Activated CD4-positive, alpha-beta T cell treated with anti-CD3 and anti-CD28 coated beads, Interleukin-2, amount 10 ng/mL, durations not matched to agents 7 days and 5 days (primary cell): ENCODE results near the gene HMHB1. TPM values are rescaled to one million over a fixed set of nuclear protein-coding genes. Genes with fewer than 3 reads are reported as not detected.
A peak's percentile ranks its signal among the peaks of the same experiment; 100 is the strongest.

ENCODE experiments used
- CTCF ChIA-PET: fragments of 350-600 bp; sonication (Branson Sonifier 250); formaldehyde crosslinking; loops from one replicate; lab custom pipeline; 2021; ENCODE audit warnings: antibody characterized with exemption; lab: Charles Lee
- POLR2A ChIA-PET: fragments of 350-600 bp; sonication (Branson Sonifier 250); formaldehyde crosslinking; loops from one replicate; lab custom pipeline; 2021; ENCODE audit warnings: antibody characterized with exemption; lab: Charles Lee
- DNase-seq: peaks from one replicate; pipeline ENCODE4 v3.0.0-alpha.2; 2020
- H3K27ac Mint-ChIP-seq: one replicate; pipeline ENCODE4 v1.8.0; 2021; ENCODE audit warnings: mild to moderate bottlenecking, moderate library complexity, mixed read lengths
- H3K27me3 Mint-ChIP-seq: one replicate; pipeline ENCODE4 v1.8.0; 2021; ENCODE audit warnings: mixed read lengths
- H3K36me3 Mint-ChIP-seq: one replicate; pipeline ENCODE4 v1.8.0; 2021; ENCODE audit warnings: low read depth, mixed read lengths
- H3K4me1 Mint-ChIP-seq: one replicate; pipeline ENCODE4 v1.8.0; 2021; ENCODE audit warnings: mixed read lengths
- H3K4me3 Mint-ChIP-seq: one replicate; pipeline ENCODE4 v1.8.0; 2021; ENCODE audit warnings: mild to moderate bottlenecking, moderate library complexity, mixed read lengths
- H3K9me3 Mint-ChIP-seq: one replicate; pipeline ENCODE4 v1.8.0; 2021; ENCODE audit warnings: mixed read lengths
- total RNA-seq, 2 experiments: library from RNA; stranded (reverse); gene quantifications; one replicate each; pipeline ENCODE4 v1.2.3, GENCODE V29; 2021

HMHB1 gene
- not detected for total RNA-seq

DNA sequence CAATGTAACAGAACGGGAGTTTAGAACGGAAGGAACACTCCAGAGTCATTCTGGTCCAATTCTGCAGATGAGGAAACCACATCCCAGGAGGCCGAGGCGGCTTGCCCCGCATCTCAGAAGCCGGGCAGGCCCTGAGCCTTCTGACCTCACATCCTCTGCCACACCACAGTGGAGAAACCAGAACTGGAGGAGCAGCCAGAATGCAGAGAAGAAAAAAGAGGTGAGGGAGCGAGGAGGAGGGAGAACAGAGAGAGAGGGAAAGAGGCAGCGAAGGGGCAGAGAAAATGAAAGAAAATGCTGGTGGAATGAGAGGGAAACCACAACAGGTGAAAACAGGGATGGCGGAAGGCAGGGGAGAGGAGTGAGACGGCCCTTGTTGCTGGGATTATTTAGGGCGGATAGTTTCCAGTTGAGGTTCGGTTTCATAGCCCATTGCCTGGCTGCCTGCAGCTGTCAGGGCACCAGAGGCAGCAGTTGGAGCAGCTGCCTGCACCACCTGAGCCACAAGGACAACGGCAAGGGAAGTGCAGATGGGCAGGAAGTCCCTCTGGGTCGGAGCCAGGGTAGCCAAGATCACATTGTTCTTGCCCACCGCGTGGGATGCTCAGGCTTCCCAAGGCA is at the start of gene HMHB1:
Gene HMHB1, plus strand, starts transcription at position 77 of the 621 bp plus-strand sequence.
- Mint-ChIP-seq H3K4me1 (peaks cover 20% of the 10 kb centered on the region), H3K27ac (peak within 1 kb of the TSS; percentile 54), H3K9me3 (no peaks in the 10 kb centered on the region), H3K27me3 (no peaks in the 10 kb centered on the region), H3K36me3 (no peaks in the 10 kb centered on the region), H3K4me3 (peak within 1 kb of the TSS; percentile 37)
- ChIA-PET POLR2A (no interaction called here), CTCF (no interaction called here)
- DNase-seq = no peak

DNA sequence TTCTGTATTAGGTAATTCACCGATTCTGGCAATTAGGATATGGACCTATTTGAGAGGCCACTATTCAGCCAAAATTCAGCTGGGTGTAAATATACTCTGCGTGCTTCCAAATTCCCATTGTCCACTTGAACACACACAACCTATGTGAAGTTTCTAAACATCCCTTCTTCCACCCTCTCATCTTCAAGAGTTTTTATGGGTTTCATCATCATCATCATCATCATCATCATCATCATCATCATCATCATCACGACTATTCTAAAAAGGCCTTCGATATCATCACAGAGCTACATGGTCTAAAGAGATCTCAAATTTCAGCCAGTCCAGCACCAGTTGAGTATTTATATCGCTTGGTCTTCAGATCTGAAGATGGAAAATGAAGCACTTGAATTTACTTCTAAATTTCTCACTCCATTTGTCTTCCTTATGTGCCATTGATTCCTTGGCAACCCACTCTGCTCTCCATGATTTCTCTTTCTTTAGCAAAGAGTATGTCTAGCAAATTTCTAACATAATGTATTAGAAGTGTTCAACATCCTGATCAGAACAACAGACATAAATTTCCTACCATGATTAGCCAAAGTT is 49.2 kb upstream of the HMHB1 start:
- Mint-ChIP-seq H3K9me3 (no peaks in the 10 kb centered on the region), H3K4me3 (no peak overlapping the region), H3K4me1 (peaks cover 3% of the 10 kb centered on the region), H3K36me3 (no peaks in the 10 kb centered on the region), H3K27ac (no peak overlapping the region), H3K27me3 (peaks cover 11% of the 10 kb centered on the region)
- CTCF ChIA-PET = no interaction called here
- POLR2A ChIA-PET = no interaction called here
- no peak for DNase-seq

DNA sequence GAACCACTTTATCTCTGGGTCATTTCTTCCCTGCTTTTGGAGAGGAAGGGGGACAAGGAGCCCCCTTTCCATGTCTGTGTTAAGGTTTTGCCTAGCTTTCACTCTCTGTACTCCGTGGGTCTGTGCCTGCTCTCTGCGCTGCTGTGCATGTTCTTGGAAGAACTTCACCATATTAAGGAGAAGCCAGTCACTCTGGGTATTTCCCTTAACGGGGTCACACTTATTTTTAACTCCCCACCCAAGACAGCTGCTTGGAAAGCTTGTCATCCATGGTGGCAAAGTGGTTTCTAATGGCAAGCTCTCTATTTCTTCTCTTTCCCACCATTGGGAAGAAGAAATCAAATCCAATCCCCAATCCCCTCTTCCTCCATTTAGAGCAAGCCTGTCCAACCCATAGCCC is 44.8 kb upstream of the HMHB1 start:
- ChIA-PET POLR2A (no interaction called here), CTCF (no interaction called here)
- Mint-ChIP-seq H3K27ac (no peak overlapping the region), H3K36me3 (no peaks in the 10 kb centered on the region), H3K4me3 (no peak overlapping the region), H3K27me3 (peaks cover 15% of the 10 kb centered on the region), H3K4me1 (no peaks in the 10 kb centered on the region), H3K9me3 (no peaks in the 10 kb centered on the region)
- DNase-seq = no peak

DNA sequence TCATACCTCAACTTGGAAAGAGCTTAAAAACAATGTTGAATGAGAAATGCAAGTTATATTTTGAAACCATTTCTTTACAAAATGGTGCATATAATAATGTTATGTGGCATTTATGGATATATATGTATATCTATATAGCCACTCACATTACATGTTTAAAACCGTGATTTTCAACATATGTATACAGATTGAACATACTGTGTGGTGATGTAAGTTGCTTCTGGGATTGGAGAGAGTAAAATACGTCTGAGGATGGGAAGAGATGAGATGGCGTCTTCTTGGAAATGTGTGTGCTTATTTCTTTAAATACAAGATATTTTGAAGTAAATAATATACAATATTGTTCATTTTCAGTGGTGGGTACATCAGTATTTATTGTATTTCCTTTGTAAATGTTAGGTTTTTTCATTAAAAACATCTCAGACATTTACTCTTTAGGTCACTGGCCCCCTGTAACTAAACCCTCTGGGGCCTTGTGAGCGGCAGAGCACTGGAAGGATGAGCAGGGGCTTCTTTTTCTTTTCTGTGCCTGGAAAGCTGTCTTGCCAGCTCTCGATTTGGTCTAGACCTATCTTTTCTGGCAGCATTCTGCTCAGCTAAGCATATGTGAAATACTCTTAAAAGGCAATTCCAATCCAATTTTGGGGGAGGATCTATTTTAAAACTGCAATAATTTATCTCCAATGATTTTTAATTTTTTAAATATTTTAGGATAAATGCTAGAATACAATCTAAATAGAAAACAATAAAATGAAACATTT is 42.8 kb upstream of the HMHB1 start:
- H3K27ac Mint-ChIP-seq = no peak overlapping the region
- peaks cover 14% of the 10 kb centered on the region for H3K27me3 Mint-ChIP-seq
- DNase-seq = no peak
- no peaks in the 10 kb centered on the region for H3K36me3 Mint-ChIP-seq
- ChIA-PET CTCF (no interaction called here), POLR2A (no interaction called here)
- peaks cover 2% of the 10 kb centered on the region for H3K9me3 Mint-ChIP-seq
- H3K4me1 Mint-ChIP-seq = no peaks in the 10 kb centered on the region
- no peak overlapping the region for H3K4me3 Mint-ChIP-seq

DNA sequence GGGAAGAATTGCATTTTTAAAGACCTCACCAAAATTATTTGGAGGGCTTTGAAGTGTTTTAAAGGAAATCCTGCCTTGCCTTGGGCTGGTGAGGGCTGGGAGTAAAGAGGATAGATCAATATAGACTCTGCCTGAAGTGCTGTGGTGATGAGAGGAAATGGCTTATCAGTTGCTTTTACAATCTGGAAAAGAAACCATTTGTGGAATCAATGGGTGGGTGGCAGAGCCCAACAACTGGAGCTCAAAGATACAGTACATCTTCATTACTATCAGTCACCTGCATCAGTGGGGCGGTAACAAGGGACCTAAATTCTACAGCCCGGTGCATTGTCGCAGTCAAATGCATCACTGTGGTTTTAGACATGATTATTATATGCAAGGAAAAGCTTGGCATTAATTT is 41.5 kb upstream of the HMHB1 start:
- H3K4me1 Mint-ChIP-seq = no peaks in the 10 kb centered on the region
- no peak overlapping the region for H3K27ac Mint-ChIP-seq
- H3K27me3 Mint-ChIP-seq = peaks cover 8% of the 10 kb centered on the region
- H3K4me3 Mint-ChIP-seq = no peak overlapping the region
- H3K36me3 Mint-ChIP-seq = no peaks in the 10 kb centered on the region
- DNase-seq = no peak
- peaks cover 2% of the 10 kb centered on the region for H3K9me3 Mint-ChIP-seq
- ChIA-PET POLR2A (no interaction called here), CTCF (no interaction called here)

DNA sequence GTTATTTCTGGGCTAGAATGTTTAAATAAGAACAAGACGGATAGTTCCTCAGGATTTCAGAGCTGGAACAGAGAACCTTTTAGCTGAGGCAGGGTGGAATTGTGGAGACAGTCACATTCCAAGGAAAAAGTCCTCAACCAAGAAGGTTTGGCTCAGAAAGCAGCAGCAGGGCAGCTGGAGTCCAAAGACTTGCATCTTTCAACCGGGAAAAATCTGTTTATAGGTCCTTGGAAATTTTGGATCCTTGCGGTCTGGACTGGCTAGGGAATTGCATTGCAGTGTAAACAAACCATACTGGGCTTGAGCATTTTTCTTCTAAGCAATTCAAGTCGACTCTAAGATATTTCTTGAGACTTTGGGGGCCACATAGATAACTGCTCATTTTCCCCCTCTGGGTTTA is 40.8 kb upstream of the HMHB1 start:
- H3K4me1 Mint-ChIP-seq = no peaks in the 10 kb centered on the region
- POLR2A ChIA-PET = no interaction called here

DNA sequence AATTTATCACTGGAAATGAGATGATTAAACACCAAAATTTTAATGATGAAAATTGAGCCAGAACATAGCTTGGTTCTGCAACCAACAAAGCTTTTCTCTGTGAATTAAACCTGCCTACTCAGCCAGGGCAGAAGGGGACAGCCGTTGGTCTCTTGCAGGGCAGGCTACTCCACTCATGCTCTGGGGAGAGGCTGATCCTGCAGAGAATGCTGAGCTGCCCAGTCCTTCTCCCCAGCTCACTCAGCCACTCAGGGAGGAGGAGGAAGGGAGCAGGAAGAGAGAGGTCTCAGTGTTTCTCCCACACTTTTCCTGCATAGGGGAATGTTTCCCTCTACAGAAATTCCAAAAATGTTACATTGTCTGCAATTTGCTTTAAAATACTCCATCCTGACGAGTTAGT is 40.4 kb upstream of the HMHB1 start:
- Mint-ChIP-seq H3K4me1 (no peaks in the 10 kb centered on the region), H3K9me3 (peaks cover 2% of the 10 kb centered on the region), H3K27ac (no peak overlapping the region), H3K4me3 (no peak overlapping the region), H3K27me3 (peaks cover 5% of the 10 kb centered on the region), H3K36me3 (no peaks in the 10 kb centered on the region)
- POLR2A ChIA-PET = no interaction called here
- no peak for DNase-seq
- CTCF ChIA-PET = no interaction called here

More for the DNA sequence above, 40.8 kb upstream of the HMHB1 start:
- peaks cover 8% of the 10 kb centered on the region for H3K27me3 Mint-ChIP-seq
- H3K4me3 Mint-ChIP-seq = no peak overlapping the region
- no peak overlapping the region for H3K27ac Mint-ChIP-seq
- H3K36me3 Mint-ChIP-seq = no peaks in the 10 kb centered on the region
- DNase-seq = no peak
- peaks cover 2% of the 10 kb centered on the region for H3K9me3 Mint-ChIP-seq
- CTCF ChIA-PET = no interaction called here

DNA sequence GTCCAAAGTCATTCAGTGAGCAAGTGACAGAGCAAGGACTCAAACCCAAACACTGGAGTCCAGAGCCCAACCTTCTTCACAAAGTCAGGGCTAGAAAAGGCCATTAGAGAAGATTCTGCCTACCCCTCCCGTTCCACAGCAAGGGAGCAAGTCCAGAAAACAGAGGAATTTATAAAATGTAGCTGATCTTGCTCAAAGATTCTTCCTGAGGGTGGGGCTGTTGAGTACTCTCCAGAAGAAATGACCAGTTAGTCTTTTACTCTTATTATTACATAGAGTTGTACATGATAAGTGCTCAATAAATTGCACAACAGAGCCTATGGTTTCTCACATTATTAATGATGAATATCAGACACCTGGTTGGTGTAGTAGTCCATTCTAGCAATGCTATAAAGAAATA is 39.3 kb upstream of the HMHB1 start:
- peaks cover 2% of the 10 kb centered on the region for H3K9me3 Mint-ChIP-seq
- no peak for DNase-seq
- CTCF ChIA-PET = no interaction called here
- peaks cover 3% of the 10 kb centered on the region for H3K27me3 Mint-ChIP-seq
- POLR2A ChIA-PET = no interaction called here
- H3K4me1 Mint-ChIP-seq = no peaks in the 10 kb centered on the region
- no peak overlapping the region for H3K27ac Mint-ChIP-seq
- no peak overlapping the region for H3K4me3 Mint-ChIP-seq
- H3K36me3 Mint-ChIP-seq = no peaks in the 10 kb centered on the region

DNA sequence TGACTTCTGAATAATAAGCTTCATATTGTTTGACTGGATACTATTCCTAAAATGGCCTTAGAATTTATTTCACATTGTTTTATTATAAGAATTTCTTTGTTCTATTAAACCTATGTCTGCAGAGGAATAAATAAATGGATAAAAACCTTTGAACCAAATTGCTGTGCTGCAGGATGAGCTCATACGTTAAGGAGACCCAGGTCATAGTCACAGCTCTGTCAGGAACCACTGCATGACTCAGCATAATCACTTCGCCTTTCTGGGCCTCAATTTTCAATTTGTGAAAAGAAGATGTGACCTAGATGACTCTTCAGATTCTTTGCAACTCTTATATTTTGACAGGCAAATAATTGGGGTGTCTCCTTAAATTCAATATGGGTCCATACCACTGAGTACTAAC is 36.7 kb upstream of the HMHB1 start:
- H3K27me3 Mint-ChIP-seq = no peaks in the 10 kb centered on the region
- DNase-seq = no peak
- no peaks in the 10 kb centered on the region for H3K36me3 Mint-ChIP-seq
- ChIA-PET POLR2A (interaction anchor here (0.7 kb wide), 1 partner anchor 46 kb away, joined by 3 read pairs; no protein-coding TSS in a partner anchor), CTCF (no interaction called here)
- no peak overlapping the region for H3K4me3 Mint-ChIP-seq
- no peak overlapping the region for H3K27ac Mint-ChIP-seq
- H3K4me1 Mint-ChIP-seq = no peaks in the 10 kb centered on the region
- peaks cover 4% of the 10 kb centered on the region for H3K9me3 Mint-ChIP-seq

DNA sequence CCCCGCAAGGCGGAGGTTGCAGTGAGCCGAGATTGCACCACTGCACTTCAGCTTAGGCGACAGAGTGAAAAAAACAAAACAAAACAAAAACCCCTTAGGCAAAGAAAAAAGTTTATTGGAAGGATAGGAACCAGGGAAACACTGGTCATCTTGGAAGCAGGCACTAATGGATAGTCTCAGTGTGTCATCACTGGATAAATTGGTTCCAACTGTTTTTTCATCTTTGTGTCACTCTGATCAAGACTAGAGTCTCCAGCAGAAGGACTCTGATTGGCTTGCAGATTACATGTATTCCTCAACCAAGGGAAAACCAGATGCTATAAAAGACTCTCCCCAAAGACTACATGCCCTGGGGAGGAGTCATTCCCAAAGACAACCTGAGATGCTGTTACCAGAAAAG is 35.0 kb upstream of the HMHB1 start:
- no peak overlapping the region for H3K27ac Mint-ChIP-seq
- no peaks in the 10 kb centered on the region for H3K4me1 Mint-ChIP-seq
- no peaks in the 10 kb centered on the region for H3K27me3 Mint-ChIP-seq
- CTCF ChIA-PET = no interaction called here
- H3K4me3 Mint-ChIP-seq = no peak overlapping the region
- no peaks in the 10 kb centered on the region for H3K36me3 Mint-ChIP-seq
- DNase-seq = no peak
- peaks cover 4% of the 10 kb centered on the region for H3K9me3 Mint-ChIP-seq
- POLR2A ChIA-PET = no interaction called here

DNA sequence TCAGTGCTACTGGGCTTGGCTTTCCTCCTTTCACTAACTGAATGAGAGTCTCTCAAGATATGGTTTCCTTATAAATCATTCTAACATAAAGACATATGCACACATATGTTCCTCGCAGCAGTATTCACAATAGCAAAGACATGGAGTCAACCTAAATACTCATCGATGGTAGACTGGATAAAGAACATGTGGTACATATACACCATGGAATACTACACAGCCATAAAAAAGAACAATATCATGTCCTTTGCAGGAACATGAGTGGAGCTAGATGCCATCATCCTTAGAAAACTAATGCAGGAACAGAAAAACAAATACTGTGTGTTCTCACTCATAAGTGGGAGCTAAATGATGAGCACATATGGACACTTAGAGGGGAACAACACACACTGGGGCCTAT is 32.5 kb upstream of the HMHB1 start:
- DNase-seq = no peak
- peaks cover 3% of the 10 kb centered on the region for H3K9me3 Mint-ChIP-seq
- ChIA-PET CTCF (no interaction called here), POLR2A (no interaction called here)
- no peaks in the 10 kb centered on the region for H3K4me1 Mint-ChIP-seq
- no peak overlapping the region for H3K4me3 Mint-ChIP-seq
- H3K27me3 Mint-ChIP-seq = peaks cover 4% of the 10 kb centered on the region
- H3K27ac Mint-ChIP-seq = no peak overlapping the region
- no peaks in the 10 kb centered on the region for H3K36me3 Mint-ChIP-seq

DNA sequence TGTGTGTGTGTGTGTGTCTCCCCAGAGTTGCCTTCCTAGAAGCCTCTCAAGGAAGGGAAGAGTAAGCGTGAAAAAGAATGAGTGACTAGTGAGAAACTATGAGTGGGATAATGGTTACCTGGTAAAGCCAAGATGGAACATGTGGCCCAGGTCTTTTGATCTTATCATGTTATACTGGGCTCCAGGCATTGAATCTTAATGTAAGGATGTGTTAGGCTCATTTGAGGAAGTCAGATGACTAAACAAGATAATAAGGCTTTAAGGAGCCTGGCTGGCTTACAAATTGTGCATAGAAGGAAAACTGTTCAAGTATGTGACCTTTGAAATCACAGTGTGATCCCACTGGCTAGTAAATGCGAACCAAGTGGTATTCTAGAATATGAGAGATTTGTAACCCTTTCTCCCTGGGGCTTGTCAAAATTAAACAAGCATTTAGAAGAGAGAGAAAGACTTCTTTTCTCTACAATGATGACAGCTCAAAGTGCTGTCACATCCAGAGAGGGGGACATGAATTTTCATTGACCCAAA is 29.9 kb upstream of the HMHB1 start:
- ChIA-PET POLR2A (no interaction called here), CTCF (no interaction called here)
- no peak for DNase-seq
- Mint-ChIP-seq H3K36me3 (no peaks in the 10 kb centered on the region), H3K27ac (no peak overlapping the region), H3K9me3 (peaks cover 3% of the 10 kb centered on the region), H3K4me1 (no peaks in the 10 kb centered on the region), H3K4me3 (no peak overlapping the region), H3K27me3 (peaks cover 7% of the 10 kb centered on the region)

DNA sequence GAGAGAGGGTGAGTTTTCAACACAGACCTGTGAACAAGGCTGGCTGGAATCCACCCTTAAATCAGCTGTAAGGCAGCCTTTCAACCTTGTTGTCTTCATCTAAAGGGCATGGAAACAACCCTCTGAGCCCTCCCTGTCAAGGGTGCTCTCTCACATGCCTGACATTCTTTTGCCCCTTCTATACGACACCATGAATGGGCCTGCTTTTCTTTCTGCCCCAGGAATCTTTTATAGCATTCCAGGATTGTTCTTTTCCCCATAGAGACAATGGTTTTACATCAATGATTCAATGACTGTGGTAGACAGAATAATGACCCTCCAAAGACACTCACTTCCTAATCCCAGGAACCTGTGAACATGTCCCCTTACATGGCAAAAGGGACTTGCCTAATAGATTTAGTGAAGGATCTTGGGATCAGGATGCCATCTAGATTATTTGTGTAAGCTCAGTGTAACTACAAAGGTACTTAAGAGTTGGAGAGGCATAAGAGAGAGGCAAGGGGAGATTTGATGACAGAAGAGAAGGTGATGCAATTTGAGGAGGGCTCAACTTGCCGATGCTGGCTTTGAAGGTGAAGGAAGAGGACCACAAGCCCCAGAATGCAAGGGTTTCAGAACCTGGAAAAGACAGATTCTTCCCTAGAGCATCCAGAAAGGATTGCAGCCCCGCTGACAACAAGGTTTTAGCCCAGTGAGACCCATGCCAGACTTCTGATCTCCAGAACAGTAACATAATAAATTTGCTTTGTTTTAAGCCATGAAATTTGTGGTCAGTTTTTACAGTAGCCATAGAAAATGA is 29.2 kb upstream of the HMHB1 start:
- no peak for DNase-seq
- Mint-ChIP-seq H3K4me3 (no peak overlapping the region), H3K27me3 (peaks cover 7% of the 10 kb centered on the region), H3K9me3 (peaks cover 1% of the 10 kb centered on the region), H3K36me3 (no peaks in the 10 kb centered on the region), H3K4me1 (no peaks in the 10 kb centered on the region), H3K27ac (no peak overlapping the region)
- ChIA-PET POLR2A (no interaction called here), CTCF (no interaction called here)
